Hepatocyte (in vitro differentiated cells): Measurements from ENCODE around the gene MGMT. TPM values are rescaled to one million over a fixed set of nuclear protein-coding genes. Genes with fewer than 3 reads are reported as not detected.

ENCODE experiments used
- DNase-seq: peaks from one replicate; pipeline ENCODE4 v3.0.0-alpha.2; 2016; ENCODE audit warnings: low spot score
- H2AFZ ChIP-seq: fragments of 200-600 bp; sonication (generic); 2 replicates; pipeline ENCODE4 v1.6.0; 2016; ENCODE audit warnings: antibody characterized with exemption, mild to moderate bottlenecking
- H3K27ac ChIP-seq: fragments of 200-600 bp; sonication (generic); 2 replicates; pipeline ENCODE4 v1.5.1; 2016; ENCODE audit warnings: mild to moderate bottlenecking
- H3K27me3 ChIP-seq: fragments of 200-600 bp; sonication (generic); 2 replicates; pipeline ENCODE4 v1.6.1; 2016
- H3K36me3 ChIP-seq: fragments of 200-600 bp; sonication (generic); replicated peaks from 2 replicates; pipeline ENCODE4 v1.5.1; 2016; ENCODE audit warnings: low read depth; ENCODE audit not compliant: insufficient read depth
- H3K4me1 ChIP-seq: fragments of 200-600 bp; sonication (generic); 2 replicates; pipeline ENCODE4 v1.5.1; 2016; ENCODE audit warnings: mild to moderate bottlenecking, moderate library complexity; ENCODE audit not compliant: insufficient read depth
- H3K4me2 ChIP-seq: fragments of 200-600 bp; sonication (generic); 2 replicates; pipeline ENCODE4 v1.6.0; 2016
- H3K4me3 ChIP-seq: fragments of 200-600 bp; sonication (generic); 2 replicates; pipeline ENCODE4 v1.5.1; 2016; ENCODE audit warnings: mild to moderate bottlenecking
- H3K79me2 ChIP-seq: fragments of 200-600 bp; sonication (generic); 2 replicates; pipeline ENCODE4 v1.6.0; 2017; ENCODE audit warnings: mild to moderate bottlenecking
- H3K9me2 ChIP-seq: fragments of 200-600 bp; sonication (generic); replicated peaks from 2 replicates; pipeline ENCODE4 v1.6.0; 2017; ENCODE audit warnings: mild to moderate bottlenecking; ENCODE audit not compliant: insufficient read depth
- H3K9me3 ChIP-seq: fragments of 200-600 bp; sonication (generic); 2 replicates; pipeline ENCODE4 v1.5.1; 2016; ENCODE audit warnings: low read depth, mild to moderate bottlenecking
- H4K20me1 ChIP-seq: fragments of 200-600 bp; sonication (generic); 2 replicates; pipeline ENCODE4 v1.6.0; 2016; ENCODE audit warnings: mild to moderate bottlenecking; ENCODE audit not compliant: insufficient read depth, poor library complexity, severe bottlenecking
- EZH2 ChIP-seq: fragments of 200-600 bp; sonication (generic); IDR thresholded peaks from 2 replicates; pipeline ENCODE4 v1.6.1; 2016; ENCODE audit warnings: antibody characterized with exemption, mild to moderate bottlenecking, borderline replicate concordance
- EZH2phosphoT487 ChIP-seq: fragments of 200-600 bp; sonication (generic); IDR thresholded peaks from one replicate; pipeline ENCODE4 v1.6.1; 2018; ENCODE audit warnings: antibody characterized with exemption, mild to moderate bottlenecking, low read depth, moderate library complexity; ENCODE audit not compliant: unreplicated experiment, severe bottlenecking
- WGBS: methylation state at CpG from one replicate; pipeline ENCODE4 v1.1.6; 2016; ENCODE audit warnings: low lambda C conversion rate; ENCODE audit errors: missing lambda C conversion rate; 5-methylcytosine and 5-hydroxymethylcytosine counted together
- polyA plus RNA-seq: library from polyadenylated mRNA; unstranded; fragments of >200 nt; fragmentation: Nextera tagmentation; extraction: Ambion mirVana; gene quantifications from 2 replicates; pipeline ENCODE4 v1.2.1, GENCODE V29; 2016
- total RNA-seq: library from RNA; depleted of rRNA; stranded (reverse); fragments of >200 nt; gene quantifications from 2 replicates; pipeline ENCODE4 v1.2.3, GENCODE V29; 2014
- TF ChIP-seq, protein P1 (sequence below): fragments of 200-600 bp; sonication (generic); IDR thresholded peaks from 2 replicates; pipeline ENCODE4 v1.5.1; 2016; ENCODE audit warnings: antibody characterized with exemption, mild to moderate bottlenecking; ENCODE audit not compliant: poor library complexity

The MGMT gene
- total and polyA plus RNA-seq, 2 experiments from 2014 or later: 41.5 to 41.9 TPM

DNA sequence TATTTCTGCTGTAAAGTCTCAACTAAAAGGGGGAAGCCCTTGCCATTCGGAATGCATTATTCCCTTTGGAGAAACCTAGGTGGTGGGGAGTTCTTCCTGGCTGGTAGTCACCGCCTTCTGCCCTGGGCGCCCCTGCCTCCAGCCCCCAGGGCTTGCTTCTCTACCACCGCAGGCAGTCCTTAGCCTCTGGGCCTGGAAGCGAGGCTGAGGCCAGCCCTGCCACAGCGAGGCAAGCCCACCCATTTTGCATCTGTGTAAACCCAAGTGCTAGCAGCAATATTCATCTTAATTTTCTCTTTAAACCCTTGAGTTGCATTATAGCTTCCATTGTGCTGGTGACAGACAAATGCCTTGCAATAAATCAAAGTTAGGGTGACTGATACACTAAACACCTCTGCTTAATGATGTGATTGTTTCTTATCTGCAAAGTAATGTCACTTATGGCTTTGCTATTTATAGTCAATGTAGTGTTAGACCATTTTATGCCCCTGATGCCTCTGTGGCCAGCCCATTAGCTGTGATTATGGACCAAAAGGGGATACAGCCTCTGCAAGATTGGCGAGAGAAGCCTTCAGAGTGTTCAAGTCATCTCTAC lies 26.2 kb upstream of the MGMT start:
- Histone ChIP-seq H3K27me3 (no peaks in the 10 kb centered on the region), H3K9me2 (no peaks in the 10 kb centered on the region), H2AFZ (no peak overlapping the region), H3K4me1 (no peaks in the 10 kb centered on the region), H3K9me3 (no peaks in the 10 kb centered on the region), H3K36me3 (no peaks in the 10 kb centered on the region), H3K4me2 (no peak overlapping the region), H3K4me3 (no peak overlapping the region), H4K20me1 (no peaks in the 10 kb centered on the region), H3K27ac (no peak overlapping the region), H3K79me2 (no peaks in the 10 kb centered on the region)
- no peak for TF ChIP-seq EZH2phosphoT487
- TF ChIP-seq, protein P1, sequence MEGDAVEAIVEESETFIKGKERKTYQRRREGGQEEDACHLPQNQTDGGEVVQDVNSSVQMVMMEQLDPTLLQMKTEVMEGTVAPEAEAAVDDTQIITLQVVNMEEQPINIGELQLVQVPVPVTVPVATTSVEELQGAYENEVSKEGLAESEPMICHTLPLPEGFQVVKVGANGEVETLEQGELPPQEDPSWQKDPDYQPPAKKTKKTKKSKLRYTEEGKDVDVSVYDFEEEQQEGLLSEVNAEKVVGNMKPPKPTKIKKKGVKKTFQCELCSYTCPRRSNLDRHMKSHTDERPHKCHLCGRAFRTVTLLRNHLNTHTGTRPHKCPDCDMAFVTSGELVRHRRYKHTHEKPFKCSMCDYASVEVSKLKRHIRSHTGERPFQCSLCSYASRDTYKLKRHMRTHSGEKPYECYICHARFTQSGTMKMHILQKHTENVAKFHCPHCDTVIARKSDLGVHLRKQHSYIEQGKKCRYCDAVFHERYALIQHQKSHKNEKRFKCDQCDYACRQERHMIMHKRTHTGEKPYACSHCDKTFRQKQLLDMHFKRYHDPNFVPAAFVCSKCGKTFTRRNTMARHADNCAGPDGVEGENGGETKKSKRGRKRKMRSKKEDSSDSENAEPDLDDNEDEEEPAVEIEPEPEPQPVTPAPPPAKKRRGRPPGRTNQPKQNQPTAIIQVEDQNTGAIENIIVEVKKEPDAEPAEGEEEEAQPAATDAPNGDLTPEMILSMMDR: no peak
- no peak for TF ChIP-seq EZH2
- no peak for DNase-seq
- 78% methylated on average over 7 of the region's 7 CpGs for WGBS

DNA sequence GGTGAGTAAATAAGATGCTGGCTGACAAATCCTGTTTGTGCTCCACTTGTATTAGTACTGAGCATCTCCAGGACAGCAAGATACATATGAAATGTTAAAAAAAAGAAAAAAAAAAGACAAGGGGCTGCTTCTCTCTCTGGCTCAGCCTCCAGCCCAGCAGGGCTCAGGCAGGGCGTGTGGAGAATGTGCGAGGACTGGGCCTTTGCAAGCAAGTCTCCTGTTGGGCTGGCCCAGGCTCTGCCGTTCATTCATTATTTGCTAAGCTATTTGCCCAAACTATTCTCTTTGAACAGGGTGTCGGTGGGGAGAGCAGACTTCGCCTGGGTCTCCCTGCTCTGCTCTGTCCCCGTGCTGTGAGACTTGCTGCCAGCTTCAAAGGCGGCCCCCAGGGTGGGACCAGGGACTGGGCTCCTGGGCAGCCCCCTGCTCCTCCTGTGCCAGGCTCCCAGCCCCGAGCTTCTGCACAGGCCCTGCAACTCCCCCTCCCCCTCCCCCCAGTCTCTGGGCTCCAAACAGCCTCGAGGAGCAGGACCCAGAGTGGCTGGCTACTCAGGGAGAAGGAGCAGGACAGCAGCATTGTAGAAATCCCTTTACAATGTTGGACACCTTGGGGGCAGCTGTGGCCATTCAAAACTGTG lies 25.6 kb upstream of the MGMT start:
- H4K20me1 ChIP-seq: no peaks in the 10 kb centered on the region

DNA sequence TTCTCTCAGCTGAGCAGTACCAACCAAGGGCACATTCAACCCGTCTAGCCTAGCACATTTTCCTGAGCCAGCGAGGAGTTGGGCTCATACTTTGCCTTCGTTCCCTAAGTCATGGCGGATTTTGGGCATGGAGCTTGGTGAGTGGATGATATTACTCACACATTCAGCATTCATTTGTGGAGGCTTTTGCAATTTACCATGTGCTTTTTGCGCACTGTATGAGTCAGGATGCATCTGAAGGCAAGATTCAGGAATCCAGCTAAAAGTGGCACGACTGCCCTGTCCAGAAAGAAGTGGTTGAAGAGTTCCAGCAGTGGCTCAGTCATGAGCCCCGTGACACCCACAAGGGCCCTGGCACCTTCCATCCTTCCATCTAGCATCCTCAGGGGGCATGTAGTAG lies 24.2 kb upstream of the MGMT start:
- Histone ChIP-seq H4K20me1 (no peaks in the 10 kb centered on the region), H3K36me3 (no peaks in the 10 kb centered on the region), H3K9me3 (no peaks in the 10 kb centered on the region), H2AFZ (no peak overlapping the region), H3K27ac (no peak overlapping the region), H3K4me3 (no peak overlapping the region), H3K79me2 (no peaks in the 10 kb centered on the region), H3K9me2 (no peaks in the 10 kb centered on the region), H3K4me1 (no peaks in the 10 kb centered on the region), H3K27me3 (no peaks in the 10 kb centered on the region), H3K4me2 (no peak overlapping the region)
- DNase-seq: no peak
- WGBS: 94% methylated on average over 7 of the region's 7 CpGs
- TF ChIP-seq EZH2: no peak
- TF ChIP-seq, protein P1: no peak
- TF ChIP-seq EZH2phosphoT487: no peak

More for the DNA sequence above, 25.6 kb upstream of the MGMT start:
- H3K27me3 ChIP-seq: no peaks in the 10 kb centered on the region
- no peak overlapping the region for H3K27ac ChIP-seq
- no peak overlapping the region for H3K4me2 ChIP-seq
- DNase-seq: no peak
- no peaks in the 10 kb centered on the region for H3K36me3 ChIP-seq
- 56% methylated on average over 9 of the region's 9 CpGs for WGBS
- no peak overlapping the region for H2AFZ ChIP-seq
- H3K9me2 ChIP-seq: no peaks in the 10 kb centered on the region
- H3K9me3 ChIP-seq: no peaks in the 10 kb centered on the region
- H3K4me1 ChIP-seq: no peaks in the 10 kb centered on the region
- H3K4me3 ChIP-seq: no peak overlapping the region
- H3K79me2 ChIP-seq: no peaks in the 10 kb centered on the region
- TF ChIP-seq EZH2 (no peak), EZH2phosphoT487 (no peak)
- TF ChIP-seq, protein P1: no peak
